Inflammatory macrophage (primary cell): ENCODE results near the gene SGO2.
"Not testable (repeated sequence)": the region's sequence is repeated elsewhere in the genome, so short reads cannot be mapped to it uniquely, and the experiment has no call there.

ENCODE experiments used
- DNase-seq, 2 donors: peaks; one replicate each; pipeline ENCODE4 v3.0.0-alpha.2; 2020 to 2022

Gene SGO2

DNA sequence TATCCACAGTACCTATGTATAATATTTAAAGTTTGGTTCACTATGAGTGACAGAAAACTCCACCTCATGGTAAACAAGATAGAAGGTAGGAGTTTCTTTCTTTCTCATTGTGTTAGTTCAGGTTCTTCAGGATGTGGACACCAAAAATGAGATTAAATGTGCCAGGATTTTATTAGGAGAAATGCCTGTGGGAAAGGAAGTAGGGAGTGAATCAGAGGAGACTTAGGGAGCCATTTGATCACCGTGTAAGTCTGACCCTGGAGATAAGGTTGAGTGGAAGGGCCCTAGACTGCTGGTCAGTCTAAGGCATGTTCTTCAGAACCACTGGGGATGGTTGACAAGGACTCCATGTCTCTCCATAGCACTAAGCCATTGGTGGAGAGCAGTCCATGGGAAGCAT is 67.9 kb downstream of the SGO2 start:
- no peak for DNase-seq

- no peak for DNase-seq
These were observed 69.9 kb downstream of the SGO2 start for GRCh38 chr2:200595913-200596312.

- DNase-seq: no peak
These were observed 71.0 kb downstream of the SGO2 start for GRCh38 chr2:200596774-200597570.

GRCh38 chr2:200599206-200599605 is 73.2 kb downstream of the SGO2 start:
- DNase-seq: no peak

GRCh38 chr2:200600549-200601225 is 74.7 kb downstream of the SGO2 start:
- DNase-seq: no peak

DNA sequence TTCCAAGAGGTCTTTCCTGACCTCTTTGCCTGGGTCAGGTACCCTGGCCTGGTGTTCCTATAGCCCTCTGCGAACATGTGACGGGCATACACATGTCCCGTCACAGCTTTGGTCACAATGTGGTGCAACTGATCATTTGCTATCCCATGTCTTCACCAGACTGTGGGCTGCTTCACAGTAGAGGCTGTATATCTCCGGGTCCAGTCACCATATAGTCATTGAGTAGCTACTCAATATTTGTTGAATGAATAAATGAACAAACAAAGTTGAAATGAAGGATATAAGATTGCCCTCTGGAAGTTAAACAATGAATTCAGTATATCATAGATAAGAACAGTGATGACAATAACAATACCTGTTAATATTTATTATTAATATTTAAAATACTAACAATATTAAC is 76.6 kb downstream of the SGO2 start:
- no peak for DNase-seq

GRCh38 chr2:200603972-200604371 is 78.0 kb downstream of the SGO2 start:
- DNase-seq: no peak

DNA sequence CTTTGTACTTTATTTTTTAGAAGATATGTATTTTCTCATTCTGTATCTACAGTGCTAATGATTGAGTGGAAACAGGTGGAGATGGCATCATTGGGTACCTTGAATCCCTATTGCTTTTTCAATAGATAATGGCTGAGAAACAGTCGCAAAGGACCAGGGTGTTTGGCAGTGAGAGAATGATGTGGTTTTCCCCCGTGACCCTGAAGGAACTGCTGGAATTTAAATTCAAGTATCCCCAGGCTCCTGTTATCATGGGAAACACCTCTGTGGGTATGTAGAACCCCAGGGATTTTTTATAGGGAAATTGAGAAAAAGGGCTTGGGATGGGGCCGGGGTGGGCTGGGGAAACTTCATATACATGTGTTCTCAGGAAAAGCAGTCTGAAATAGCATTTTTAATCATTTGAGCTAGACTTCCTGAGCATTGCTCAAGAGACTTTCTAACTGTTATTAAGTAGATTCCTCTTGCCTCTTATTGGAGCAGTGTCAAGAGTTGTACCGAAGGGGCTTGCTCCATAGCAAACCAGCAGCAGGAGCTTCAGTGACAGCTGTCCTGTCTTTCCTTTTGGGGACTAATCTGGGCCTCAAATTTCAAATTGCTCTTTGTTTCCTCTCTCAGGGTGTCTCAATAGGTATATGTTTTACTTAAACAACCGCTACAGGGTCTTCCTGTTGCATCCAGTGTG is 78.7 kb downstream of the SGO2 start:
- DNase-seq: no peak

- no peak for DNase-seq
These were observed 82.5 kb downstream of the SGO2 start for GRCh38 chr2:200608341-200609027.

- DNase-seq: no peak
These were observed 83.1 kb downstream of the SGO2 start for GRCh38 chr2:200609028-200609614.

GRCh38 chr2:200610217-200610616 is 84.2 kb downstream of the SGO2 start:
- not testable (repeated sequence) for DNase-seq

GRCh38 chr2:200613692-200614091 is 87.7 kb downstream of the SGO2 start:
- DNase-seq: no peak

DNA sequence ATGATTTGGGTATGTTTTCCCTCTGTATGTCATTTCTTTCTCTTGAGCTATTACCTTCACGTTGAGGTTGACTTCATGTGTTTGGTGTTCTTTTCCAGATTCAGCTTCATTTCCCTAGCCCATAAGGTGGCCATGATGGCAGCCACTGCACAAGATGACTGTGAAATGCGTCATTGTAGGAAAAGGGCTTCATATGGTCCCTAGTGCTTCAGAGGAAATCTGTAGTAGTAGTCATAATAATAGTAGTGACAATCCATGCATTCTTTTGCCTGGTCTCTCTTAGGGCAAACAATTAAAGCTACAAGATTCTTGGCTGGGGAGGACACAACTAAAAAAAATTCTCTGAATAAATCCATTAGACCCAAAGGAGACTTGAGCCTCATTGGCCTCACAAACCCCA is 88.2 kb downstream of the SGO2 start:
- no peak for DNase-seq

- DNase-seq: peak; percentile 65 to 68
These were observed 89.2 kb downstream of the SGO2 start for GRCh38 chr2:200615247-200615646.

GRCh38 chr2:200616193-200616592 is 90.2 kb downstream of the SGO2 start:
- peak; percentile 22 to 24 for DNase-seq

GRCh38 chr2:200616656-200617055 is 90.6 kb downstream of the SGO2 start:
- DNase-seq: peak in 1 of 2 donors; percentile 6

- no peak for DNase-seq
These were observed 91.4 kb downstream of the SGO2 start for GRCh38 chr2:200617156-200618053.

DNA sequence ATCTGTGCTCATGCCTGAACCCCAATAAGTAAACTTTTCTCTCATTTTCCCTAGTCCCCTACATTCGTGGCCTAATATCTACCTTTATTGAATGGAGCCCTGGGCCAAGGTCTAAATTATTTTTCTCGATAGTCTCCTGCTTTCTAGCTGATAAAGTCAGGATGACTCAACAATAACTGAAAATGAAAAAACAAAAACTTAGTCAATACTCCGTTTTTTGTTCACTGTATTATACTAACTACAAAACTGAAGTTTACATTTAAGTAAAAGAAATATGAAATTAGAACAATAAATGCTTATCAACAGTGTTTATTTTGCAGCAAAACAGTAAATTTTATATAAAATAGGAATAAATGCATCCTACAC is 92.0 kb downstream of the SGO2 start:
- no peak for DNase-seq

DNA sequence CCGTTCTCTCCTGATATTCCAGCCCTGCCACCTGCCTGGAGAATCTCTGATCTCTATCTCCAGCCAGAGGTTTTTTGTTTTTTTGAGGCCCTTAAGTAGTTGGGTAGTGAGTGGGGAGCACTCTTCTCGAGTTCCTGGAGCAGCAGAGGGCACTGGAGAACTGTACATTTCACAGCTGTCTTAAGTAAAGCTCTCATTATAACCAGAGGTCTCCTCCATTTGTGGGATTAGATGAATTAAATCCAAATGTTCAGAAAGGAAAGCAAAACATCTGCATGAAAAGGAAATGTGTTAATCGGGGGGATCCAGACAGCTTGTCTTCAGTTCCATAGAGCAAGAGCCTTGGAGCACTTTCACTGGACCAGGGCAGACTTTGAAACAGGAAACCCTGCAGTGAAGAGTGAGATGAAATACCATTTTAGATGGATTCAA is 92.6 kb downstream of the SGO2 start:
- DNase-seq: peak; percentile 24 to 65

DNA sequence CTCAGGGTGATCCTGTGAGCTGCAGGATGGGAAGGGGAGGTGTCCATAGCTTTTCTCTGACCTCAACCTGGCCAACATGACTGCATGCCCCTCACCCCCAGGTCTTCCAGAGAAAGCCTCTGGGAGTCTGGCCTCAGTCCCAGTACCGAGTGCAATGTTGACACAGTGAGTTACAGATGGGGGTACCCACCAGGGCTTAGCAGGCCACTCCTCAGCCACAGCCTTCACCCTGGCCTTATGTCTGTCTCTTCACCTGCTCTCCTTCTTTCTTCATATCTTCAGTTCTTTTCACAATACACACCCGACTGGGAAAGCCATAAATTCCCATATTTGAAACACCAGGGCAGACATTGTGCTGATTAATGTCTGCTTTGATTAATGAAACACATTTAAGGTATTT is 93.3 kb downstream of the SGO2 start:
- no peak for DNase-seq

DNA sequence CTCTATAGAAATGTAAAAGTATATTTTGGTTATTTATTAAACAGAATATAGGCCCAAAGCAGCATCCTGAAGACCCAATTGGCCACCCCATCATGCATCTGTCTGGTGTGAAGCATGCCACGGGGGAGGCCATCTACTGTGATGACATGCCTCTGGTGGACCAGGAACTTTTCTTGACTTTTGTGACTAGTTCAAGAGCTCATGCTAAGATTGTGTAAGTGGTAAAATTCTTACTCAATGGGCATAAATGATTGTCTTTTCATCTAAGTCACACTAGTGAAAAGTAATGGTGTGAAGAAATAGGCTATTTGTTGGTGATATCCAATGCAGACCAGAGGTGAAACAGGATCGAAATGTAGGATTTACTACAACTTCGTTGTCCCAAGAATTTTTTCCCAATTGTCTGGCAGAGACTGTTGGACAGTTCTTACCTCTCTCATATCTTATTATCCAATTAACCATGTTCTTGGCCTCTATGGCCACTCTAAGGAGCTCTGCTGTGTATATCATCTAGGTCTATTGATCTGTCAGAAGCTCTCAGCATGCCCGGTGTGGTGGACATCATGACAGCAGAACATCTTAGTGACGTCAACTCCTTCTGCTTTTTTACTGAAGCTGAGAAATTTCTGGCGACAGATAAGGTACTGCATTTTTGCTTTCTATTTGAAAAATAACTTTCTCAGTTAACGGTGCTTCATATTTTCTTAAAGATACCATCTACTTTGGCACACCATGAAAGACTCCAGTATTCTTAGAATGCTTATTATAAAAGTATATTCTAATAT is 94.8 kb downstream of the SGO2 start:
- DNase-seq: peak; percentile 50 to 53
